ENCODE results near the gene RNF26. TPM values are rescaled to one million over a fixed set of nuclear protein-coding genes. Genes with fewer than 3 reads are reported as not detected.

Gene RNF26
- total RNA-seq (2014; rRNA removed; shearing (Covaris generic); ENCODE audit: low replicate concordance) = 8.0 and 13.4 TPM in 2 replicates

DNA sequence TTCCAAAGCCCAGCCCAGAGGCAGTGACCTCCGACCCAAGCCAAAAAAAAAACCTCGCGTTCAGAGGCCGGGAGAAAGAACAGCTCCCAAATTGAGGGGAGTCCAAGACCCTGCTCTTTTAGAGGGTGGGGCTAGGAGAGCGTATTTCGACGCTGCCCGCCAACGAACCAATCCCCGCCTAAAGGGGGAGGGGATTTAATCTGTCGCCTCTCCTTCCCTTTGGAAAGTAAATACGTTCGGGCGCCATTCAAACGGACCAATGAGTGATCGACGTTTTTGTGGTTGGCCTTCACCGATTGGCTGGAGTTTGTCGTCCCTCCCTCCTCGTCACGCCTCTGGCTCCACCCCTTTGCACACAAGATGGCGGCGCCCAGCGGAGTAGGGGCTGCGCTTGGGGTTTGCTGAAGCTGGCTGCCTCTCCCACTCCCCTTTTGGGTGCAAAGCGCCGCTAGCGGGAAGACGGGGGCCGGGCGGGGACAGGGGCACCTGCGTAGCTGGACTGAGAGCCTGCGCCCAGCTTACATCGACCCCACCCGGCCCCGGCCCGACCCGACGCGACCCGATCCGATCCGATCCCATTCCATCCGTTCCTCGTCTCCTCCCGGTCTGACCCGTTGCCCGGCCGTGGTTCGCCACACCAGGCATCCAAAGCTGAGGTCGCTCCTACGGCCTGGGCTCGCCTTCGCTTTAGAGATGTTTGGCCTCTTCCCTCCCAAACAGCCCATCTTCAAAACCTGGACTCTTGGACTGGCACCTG, at the start of gene RNF26:
Gene RNF26, plus strand, starts transcription at position 354 of the 757 bp plus-strand sequence. CDS start 596 bp downstream, outside the sequence.
- in situ Hi-C loops (cut with HindIII; ENCODE audit: low pct_unique_long_range_greater_than_20kb, low sequenced_read_pairs) = no loop called here
- DNase-seq (ENCODE audit: low read depth) = peak; percentile 96

DNA sequence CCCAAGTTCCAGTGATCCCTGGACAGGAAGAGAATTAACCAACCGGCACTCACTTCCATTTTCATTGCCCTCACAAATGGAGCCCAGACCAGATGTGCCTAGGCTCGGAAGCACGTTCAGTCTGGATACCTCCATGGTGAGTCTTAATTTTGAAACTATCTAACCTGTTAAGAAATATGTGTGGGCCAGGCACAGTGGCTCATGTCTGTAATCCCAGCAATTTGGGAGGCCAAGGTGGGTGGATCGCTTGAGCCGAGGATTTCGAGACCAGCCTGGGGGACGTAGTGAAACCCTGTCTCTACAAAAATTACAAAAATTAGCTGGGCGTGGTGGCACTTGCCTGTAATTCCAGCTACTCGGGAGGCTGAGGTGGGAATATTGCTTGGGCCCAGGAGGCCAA, 48.9 kb upstream of the RNF26 start:
- in situ Hi-C loops (cut with HindIII; ENCODE audit: low pct_unique_long_range_greater_than_20kb, low sequenced_read_pairs) = no loop called here
- DNase-seq (ENCODE audit: low read depth) = no peak

DNA sequence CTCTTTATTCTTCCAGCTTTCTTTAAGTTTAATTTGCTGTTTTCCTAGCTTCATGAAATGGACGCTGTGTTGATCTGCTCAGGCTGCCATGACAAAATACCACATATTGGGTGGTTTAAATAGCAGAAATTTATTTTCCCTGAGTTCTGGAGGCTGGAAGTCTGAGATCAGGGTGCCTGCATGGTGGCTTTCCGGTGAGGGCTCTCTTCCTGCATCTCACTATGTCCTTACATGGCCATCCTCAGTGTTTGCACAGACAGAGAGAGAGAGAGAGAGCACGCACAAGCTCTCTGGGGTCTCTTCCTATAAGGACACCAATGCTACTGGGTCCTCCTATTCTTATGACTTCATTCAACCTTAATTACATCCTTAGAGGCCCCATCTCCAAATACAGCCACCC, 46.1 kb upstream of the RNF26 start:
- in situ Hi-C loops (cut with HindIII; ENCODE audit: low pct_unique_long_range_greater_than_20kb, low sequenced_read_pairs) = no loop called here
- DNase-seq (ENCODE audit: low read depth) = no peak

DNA sequence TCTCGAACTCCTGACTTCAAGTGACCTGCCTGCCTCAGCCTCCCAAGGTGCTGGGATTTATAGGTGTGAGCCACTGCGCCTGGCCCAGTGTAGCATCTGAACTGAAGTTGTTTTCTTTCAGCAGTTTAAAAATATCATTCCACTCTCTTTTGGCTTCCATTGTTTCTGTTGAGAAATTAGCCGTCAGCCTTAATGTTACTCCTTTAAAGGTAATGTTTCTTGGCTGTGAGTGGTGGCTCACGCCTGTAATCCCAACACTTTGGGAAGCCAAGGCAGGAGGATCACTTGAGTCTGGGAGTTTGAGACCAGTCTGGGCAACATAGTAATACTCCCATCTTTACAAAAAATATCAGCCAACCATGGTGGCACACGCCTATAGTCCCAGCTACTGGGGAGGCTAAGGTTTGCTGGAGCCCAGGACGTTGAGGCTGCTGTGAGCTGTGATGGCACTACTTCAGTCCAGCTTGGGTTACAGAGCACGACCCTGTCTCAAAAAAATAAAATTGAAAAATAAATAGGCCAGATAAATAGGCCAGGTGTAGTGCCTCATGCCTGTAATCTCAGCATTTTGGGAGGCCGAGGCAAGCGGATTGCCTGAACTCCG, 43.3 kb upstream of the RNF26 start:
- in situ Hi-C loops (cut with HindIII; ENCODE audit: low pct_unique_long_range_greater_than_20kb, low sequenced_read_pairs) = no loop called here
- DNase-seq (ENCODE audit: low read depth) = no peak

DNA sequence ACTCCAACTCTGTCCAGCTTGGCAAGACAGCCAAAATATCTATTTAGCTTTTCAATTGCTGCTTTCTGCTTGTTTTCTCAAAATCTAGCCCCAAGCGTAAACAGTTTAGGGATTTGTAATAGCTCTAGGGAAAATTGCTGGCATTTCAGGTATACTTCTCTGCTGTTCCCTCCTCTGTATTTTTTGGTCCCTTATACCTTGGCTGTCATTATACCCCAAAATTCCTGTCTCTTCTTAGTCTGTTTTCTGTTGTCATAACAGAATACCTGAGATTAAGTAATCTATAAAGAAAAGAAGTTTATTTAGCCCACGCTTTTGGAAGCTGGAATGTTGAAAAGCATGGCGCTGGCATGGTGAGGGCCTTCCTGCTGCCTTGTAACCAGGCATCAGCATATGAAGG, 40.9 kb upstream of the RNF26 start:
- DNase-seq (ENCODE audit: low read depth) = no peak

DNA sequence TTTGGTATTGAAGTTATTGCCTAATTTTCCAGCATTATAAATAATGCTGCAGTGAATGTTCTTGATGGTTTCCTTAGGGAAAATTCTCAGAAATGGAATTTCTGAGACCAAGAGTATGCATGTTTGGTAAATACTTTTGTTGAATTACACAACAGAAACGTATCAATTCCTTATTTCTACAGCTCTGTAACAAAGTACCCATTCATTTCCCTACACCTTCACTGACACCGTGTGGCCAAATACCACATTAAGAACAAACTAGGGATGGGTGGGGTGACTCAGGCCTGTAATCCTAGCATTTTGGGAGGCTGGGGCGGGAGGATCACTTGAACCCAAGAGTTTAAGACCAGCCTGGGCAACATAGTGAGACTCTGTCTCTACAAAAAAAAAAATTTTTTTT, 39.1 kb upstream of the RNF26 start:
- DNase-seq (ENCODE audit: low read depth) = no peak
- in situ Hi-C loops (cut with HindIII; ENCODE audit: low pct_unique_long_range_greater_than_20kb, low sequenced_read_pairs) = no loop called here

More for the DNA sequence above, 40.9 kb upstream of the RNF26 start:
- in situ Hi-C loops (cut with HindIII; ENCODE audit: low pct_unique_long_range_greater_than_20kb, low sequenced_read_pairs) = no loop called here

DNA sequence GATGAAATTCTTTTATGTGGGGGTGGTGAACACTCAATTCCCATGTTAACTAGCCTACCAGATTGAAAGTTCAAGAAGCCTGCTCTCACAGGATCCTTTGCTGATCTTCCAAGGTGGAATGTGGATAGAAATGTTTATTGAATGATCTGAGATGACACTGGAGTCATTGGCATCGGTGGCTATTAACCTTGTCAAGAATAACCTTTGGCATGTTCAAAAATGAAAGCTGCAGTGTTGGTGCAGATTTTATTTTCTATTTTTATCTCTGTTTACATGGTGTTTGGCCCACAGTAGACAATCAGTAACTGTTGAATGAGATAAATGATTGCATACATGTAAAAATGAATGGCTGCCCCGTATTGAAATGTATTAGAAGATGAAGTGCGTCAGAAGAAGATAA, 36.4 kb upstream of the RNF26 start:
- no peak for DNase-seq (ENCODE audit: low read depth)
- in situ Hi-C loops (cut with HindIII; ENCODE audit: low pct_unique_long_range_greater_than_20kb, low sequenced_read_pairs) = no loop called here

DNA sequence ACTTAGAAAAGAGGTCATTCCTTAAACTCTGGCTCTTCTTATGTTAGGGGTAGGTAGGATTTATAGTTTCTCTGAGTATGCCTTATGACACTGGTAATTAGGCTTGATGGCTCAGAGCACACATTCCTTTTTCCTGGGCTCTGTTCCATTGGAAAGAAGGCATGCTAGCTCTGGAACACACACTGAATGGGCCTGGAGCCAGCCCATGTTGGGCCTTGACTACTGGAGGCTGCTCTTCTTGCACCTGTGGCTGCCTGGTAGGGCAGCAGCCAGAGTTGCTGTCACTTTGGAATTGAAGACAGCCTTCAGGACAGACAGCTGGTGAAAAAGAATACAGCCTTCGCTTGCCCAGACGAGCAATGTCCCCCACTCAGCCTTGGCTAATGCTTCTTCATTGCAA, 35.6 kb upstream of the RNF26 start:
- no peak for DNase-seq (ENCODE audit: low read depth)
- in situ Hi-C loops (cut with HindIII; ENCODE audit: low pct_unique_long_range_greater_than_20kb, low sequenced_read_pairs) = no loop called here

DNA sequence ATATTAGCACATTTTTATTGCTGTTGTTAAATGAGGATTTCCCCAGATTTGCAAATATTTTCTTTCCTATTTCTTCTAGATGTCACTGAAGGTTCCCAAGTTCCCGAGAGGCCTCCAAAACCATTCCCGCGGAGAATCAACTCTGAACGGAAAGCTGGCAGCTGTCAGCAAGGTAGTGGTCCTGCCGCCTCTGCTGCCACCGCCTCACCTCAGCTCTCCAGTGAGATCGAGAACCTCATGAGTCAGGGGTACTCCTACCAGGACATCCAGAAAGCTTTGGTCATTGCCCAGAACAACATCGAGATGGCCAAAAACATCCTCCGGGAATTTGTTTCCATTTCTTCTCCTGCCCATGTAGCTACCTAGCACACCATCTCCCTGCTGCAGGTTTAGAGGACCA, 34.9 kb upstream of the RNF26 start:
- in situ Hi-C loops (cut with HindIII; ENCODE audit: low pct_unique_long_range_greater_than_20kb, low sequenced_read_pairs) = no loop called here
- no peak for DNase-seq (ENCODE audit: low read depth)

DNA sequence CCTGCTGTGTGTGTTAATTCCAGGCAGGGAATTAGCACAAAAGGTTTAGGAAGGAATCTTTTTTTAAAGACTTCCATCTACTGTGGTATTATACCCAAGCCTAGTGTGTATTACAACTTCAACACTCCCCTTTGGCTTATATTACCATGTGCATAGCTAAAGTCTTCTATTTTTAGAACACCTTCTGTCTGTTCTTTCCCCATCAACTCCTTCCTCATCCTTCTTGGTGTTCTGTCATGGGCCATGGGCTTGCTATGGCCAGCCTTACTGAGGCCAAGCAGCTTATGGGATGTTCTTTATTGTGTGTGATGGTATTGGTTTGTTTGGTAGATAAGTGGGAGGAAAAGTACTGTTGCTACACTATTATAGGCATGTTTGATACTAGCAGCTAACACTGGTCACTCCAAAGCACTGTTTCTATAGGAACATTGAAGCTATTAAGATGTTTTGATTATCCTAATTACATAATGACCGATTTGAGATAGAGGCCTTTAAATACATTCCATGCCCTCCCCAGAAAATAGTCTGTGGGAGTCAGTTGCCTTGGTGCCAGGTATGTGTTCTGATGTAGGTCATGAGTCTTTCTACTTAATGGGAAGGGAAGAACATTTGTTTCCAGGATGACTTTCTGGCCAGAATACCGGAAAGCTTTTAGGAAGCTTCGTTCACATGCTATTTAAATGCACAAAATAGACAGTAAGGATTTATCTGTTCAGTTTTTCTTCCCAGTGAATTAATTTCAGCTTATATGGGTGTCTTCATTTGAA, 33.9 kb upstream of the RNF26 start:
- no peak for DNase-seq (ENCODE audit: low read depth)
- in situ Hi-C loops (cut with HindIII; ENCODE audit: low pct_unique_long_range_greater_than_20kb, low sequenced_read_pairs) = loop anchor here (25.0 kb wide), 1 partner anchor 188 kb away; the partner anchor contains the start of genes C2CD2L, DPAGT1 and HINFP

DNA sequence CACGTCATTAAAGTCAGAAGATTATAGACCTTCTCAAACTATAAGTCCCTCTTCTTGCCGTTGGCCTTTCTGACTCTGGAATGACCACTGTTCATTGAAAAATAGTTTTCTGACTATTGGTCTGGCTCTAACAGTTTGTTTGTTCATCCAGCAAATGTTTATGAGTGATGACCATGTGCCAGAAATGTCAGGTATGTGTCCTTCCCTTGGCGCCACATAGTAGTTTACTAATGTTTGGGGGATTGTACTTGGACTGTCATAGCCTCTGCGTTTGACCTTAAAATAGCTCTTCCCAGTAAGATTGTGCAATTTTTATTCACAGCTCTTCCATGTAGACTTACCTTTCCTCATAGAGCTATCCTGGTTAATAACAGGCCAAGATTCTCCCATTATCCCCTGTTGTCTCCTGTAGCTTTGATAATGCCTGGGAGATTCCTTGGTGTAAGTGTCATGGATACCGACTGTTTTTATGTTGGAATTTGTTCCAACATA, 31.1 kb upstream of the RNF26 start:
- in situ Hi-C loops (cut with HindIII; ENCODE audit: low pct_unique_long_range_greater_than_20kb, low sequenced_read_pairs) = loop anchor here (25.0 kb wide), 1 partner anchor 191 kb away; the partner anchor contains the start of genes C2CD2L, DPAGT1 and HINFP
- no peak for DNase-seq (ENCODE audit: low read depth)

DNA sequence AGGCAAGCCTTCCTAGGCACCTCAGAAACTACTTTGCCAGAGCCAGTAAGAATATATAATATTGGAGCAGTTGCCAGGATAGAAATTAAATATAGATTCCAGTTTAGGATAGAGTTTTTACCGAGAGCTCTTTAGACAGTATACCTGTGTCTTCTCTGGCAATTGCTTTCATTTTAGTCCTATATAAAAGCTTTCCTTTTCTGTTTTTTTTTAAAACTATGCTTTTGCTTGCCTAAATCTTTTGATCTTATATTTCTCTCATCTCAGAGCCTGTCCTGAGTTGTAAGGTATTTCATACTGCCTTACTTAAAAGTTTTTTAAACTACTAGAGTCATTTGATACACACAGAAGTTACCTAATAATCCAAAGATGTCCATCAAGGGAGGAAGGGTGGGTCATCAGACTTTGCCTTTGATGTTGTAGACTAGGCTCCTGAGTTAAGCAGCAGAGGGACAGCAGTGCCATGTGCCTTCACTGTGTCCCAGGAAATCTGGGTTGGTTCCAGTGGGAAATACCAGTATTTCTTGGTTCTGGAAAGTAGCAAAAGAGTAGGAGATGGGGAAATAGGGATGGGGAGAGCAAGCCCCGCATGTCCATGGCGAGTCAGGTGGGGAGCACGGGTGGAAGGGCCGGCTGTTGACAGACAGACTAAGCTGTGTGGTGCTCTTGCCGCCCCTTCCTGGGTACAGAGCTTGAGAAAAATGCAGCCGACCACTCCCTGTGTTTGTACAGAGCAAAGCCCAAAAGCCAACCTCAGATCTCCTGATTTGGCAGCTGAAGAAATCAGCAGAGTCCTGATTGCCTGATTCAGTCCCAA, 28.6 kb upstream of the RNF26 start:
- DNase-seq (ENCODE audit: low read depth) = no peak
- in situ Hi-C loops (cut with HindIII; ENCODE audit: low pct_unique_long_range_greater_than_20kb, low sequenced_read_pairs) = loop anchor here (25.0 kb wide), 1 partner anchor 193 kb away; the partner anchor contains the start of genes C2CD2L, DPAGT1 and HINFP

DNA sequence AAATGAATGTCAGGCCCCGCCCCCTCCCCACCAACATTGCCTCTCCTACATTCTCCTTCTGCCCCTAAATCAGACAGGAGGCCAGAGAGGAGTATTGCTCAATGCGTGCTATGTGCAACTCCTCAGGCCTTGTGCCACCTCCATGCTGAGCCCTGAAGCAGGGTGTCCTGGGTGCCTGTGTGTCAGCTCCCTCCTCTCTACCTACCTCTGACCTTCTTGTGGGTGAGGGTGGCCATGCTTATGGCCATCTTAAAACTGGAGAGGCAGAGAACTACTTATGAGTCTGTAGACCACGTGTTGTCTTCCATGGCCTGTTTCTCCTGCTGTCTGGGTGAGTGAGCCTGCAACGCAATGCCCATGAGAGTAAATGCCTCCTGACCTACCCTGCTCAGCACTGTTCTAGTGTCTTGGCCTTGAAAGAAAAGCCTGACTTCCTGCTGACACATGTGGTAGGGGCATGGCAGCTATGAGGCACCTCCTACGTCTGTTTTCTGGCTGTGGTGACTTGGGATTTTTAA, 27.9 kb upstream of the RNF26 start:
- in situ Hi-C loops (cut with HindIII; ENCODE audit: low pct_unique_long_range_greater_than_20kb, low sequenced_read_pairs) = loop anchor here (25.0 kb wide), 1 partner anchor 194 kb away; the partner anchor contains the start of genes C2CD2L, DPAGT1 and HINFP
- no peak for DNase-seq (ENCODE audit: low read depth)

DNA sequence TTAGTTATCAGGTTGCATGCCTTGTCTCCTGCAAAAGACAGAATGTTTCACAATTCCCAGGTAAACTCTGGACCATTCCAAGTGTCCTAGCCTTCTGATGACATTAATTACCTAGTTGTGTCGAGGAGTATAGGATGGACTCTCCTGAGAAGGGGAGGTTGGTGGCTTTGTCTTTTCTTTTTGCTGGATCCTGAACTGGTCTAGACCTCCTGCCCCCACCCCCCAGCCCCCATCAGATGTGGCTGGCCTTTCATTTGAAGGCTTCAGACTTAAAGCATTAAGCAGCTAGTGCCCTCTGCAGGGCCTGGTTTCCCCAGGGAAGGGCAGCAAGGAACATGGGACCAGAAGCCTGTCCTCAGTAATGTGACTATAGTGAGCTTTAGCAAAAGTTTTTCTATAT, 27.1 kb upstream of the RNF26 start:
- no peak for DNase-seq (ENCODE audit: low read depth)
- in situ Hi-C loops (cut with HindIII; ENCODE audit: low pct_unique_long_range_greater_than_20kb, low sequenced_read_pairs) = loop anchor here (25.0 kb wide), 1 partner anchor 195 kb away; the partner anchor contains the start of genes C2CD2L, DPAGT1 and HINFP

DNA sequence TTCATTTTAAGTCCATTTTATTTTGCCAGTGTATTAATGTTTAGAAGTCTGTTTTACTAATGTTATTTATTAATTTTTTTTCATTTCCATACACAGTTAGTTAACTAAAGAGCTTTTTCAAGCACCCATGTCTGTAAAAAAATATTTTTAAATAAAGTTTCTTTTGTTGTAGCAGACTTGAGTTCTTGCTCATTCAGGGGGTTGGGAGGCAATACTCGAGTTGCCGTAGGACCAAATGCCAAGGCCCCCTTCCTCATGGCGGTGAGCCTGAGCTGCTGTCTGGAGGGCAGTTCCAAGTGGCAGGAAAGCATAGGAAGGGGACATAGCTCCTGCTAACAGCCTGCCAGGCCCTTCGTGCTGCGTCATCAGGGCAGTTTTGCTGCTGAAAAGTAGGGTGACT, 26.4 kb upstream of the RNF26 start:
- in situ Hi-C loops (cut with HindIII; ENCODE audit: low pct_unique_long_range_greater_than_20kb, low sequenced_read_pairs) = loop anchor here (25.0 kb wide), 1 partner anchor 196 kb away; the partner anchor contains the start of genes C2CD2L, DPAGT1 and HINFP
- DNase-seq (ENCODE audit: low read depth) = no peak

DNA sequence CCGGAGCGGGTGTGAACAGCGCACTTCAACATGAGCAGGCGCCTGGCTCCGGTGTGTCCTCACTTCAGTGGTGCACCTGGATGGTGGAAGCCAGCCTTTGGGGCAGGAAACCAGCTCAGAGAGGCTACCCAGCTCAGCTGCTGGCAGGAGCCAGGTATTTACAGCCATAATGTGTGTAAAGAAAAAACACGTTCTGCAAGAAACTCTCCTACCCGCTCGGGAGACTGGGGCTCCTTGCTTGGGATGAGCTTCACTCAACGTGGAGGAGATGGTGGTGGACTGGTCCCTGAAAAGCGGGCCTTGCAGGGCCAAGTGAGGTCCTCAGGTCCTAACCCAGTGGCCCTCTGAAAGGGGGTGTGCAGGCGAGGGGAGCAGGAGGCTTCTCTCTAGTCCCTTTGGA, 24.9 kb upstream of the RNF26 start:
- no peak for DNase-seq (ENCODE audit: low read depth)
- in situ Hi-C loops (cut with HindIII; ENCODE audit: low pct_unique_long_range_greater_than_20kb, low sequenced_read_pairs) = loop anchor here (25.0 kb wide), 1 partner anchor 197 kb away; the partner anchor contains the start of genes C2CD2L, DPAGT1 and HINFP

DNA sequence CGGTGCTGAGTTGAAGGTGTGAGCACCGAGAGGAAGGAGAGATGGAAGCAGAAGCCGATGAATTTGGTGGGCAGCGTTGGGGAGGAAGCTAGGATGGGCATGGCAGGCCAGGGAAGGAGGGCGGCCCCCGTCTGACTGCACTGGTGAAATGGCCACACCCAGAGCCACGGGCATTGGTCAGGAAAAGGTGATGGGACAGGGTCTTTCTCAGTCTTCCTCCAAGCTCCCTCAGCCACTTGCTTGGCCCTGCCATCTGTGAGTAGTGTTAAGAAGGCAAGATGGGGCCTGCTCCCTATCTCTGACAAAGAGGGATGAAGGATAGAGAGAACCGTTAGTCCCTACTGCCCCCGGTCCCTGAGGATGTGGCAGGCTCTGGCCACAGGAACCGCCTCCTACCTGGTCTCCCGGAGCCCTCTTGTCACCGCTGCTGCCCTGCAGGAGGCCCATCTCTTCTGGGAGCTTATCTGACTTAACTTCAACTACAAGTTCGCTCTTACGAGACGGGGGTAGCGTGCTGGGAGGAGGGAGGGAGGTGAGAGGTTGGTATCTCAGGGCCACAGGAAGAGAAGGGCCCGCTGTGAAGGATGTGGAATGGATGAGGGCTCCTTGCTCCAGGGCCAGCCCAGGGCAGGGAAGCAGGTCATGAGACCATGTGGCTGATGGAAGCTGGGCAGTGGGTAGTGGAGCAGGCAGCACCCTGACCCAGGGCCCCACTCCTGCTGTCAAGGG, 24.2 kb upstream of the RNF26 start:
- no peak for DNase-seq (ENCODE audit: low read depth)
- in situ Hi-C loops (cut with HindIII; ENCODE audit: low pct_unique_long_range_greater_than_20kb, low sequenced_read_pairs) = loop anchor here (25.0 kb wide), 1 partner anchor 198 kb away; the partner anchor contains the start of genes C2CD2L, DPAGT1 and HINFP

Data from Caki2 (cell line).